ENCODE data around the gene NCKAP5.

Gene NCKAP5

DNA sequence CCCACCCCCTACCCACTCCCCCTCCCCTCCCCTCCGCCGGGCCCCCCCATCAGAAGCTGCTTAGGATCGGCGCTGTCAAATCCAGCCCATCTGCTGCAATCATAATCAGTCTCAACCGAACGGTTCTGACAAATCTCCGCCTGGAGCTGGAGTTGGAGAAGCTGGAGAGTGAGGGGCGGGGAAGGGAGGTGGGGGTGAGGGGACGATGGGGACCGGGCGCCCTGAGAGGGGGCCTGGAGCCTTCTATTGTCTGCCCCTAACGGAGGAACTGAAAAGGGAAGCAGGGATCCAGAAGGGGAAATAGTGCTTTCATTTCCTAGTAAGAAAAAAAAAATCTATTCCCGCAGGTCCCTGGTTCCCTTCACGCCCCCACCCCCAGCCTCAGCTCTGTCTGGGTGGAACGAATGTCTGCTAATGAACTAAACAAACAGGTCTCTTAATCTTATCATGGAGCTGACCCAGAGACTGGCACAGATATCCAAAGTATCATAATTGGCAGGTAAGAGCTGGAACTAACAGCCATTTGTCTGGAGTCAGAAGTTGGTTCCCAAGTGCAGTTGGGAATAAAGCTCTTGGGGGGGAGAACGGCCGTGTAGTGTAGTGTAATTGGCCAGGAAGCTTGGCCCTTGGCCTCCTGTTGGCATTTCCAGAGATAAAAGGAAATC lies 301.2 kb downstream of the NCKAP5 start:
- DNase-seq (ENCODE audit: low spot score), result no peak

DNA sequence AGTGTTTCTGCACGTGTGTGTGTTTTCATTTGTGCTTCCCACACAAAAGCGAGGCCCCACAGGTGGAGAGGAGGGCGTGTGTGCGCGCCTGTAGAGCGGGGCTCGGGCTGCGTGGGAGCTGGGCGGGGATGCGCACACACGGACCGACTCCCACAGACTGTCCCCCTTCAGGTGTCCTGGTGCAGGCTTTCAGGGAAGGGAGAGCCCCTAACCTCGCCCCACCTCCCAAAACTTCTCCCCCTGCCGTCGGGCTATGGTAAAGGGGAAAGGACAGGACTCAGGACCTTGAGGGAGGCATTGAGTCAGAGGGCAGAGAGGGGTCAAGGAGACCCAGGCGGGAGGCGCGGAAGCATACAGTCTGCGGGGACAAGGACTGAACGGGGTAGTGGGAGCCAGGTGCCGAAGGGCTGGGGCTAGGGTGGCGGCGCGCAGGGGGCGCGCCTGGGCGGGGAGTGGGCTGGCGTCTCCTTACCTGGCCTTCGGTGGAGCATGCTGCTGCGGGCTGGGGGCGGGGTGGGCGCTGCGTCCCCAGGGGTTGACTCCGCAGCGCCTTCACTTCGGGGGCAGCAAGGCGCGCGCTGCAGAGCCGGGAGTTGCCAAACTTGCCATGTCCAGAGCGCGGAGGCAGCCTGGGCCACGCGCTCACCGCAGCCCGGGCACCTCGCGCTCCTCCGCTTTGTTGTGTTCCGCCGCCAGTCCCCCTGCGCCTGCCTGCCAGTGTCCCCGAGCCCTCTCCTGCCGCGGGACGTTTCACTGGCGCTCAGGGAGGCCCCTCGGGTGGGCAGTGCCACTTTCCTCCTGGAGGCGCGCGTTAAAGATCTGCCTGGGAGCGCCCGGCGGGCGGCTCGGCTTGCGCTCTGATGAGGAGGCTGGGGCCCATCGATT lies 302.0 kb downstream of the NCKAP5 start:
- DNase-seq (ENCODE audit: low spot score), result peak; percentile 60

DNA sequence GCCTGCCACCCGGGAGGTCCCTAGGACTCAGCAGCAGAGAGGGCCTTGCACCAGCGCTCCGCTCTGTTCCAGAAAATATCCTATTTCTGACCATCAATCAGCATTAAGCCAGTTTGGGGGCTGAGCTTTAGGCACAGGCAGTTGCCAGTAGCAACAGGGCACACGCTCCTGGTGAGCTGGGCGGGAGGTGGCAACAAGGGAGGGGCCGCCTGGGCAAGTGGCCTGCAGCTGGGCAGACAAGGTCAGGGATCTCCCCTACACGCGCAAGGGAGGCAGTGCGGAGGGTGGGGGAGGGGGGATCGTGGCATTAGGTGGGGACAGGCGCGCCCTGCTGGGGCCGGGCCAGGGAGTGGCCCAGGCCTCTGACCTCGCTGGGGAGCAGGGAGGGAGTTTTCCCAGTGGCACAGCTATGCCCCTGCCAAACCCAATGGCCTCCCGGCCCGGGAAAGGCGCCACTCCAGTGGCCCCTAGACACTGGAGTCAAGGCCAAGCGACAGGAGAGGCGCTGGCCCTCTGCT lies 302.8 kb downstream of the NCKAP5 start:
- DNase-seq (ENCODE audit: low spot score), result peak; percentile 27

DNA sequence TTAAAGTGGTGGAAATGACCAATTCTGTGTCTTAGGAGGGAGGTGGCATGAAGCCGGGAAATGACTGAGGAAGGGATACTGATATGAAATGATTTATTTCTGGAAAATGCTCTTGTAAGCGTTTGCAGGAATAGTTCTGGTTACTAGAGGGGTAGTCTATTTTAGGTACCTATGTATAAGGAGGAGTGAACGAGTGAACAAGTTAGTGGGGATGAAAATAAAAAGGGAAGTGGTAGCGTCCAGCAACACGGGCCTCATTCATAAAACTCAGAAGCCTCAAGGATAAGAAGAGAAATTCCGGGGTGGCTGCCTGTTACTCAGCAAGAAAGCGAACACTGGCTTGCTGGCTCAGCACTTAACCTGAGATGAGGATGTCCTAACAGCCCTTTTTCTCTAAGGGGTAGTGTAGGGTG lies 303.3 kb downstream of the NCKAP5 start:
- no peak for DNase-seq (ENCODE audit: low spot score)

DNA sequence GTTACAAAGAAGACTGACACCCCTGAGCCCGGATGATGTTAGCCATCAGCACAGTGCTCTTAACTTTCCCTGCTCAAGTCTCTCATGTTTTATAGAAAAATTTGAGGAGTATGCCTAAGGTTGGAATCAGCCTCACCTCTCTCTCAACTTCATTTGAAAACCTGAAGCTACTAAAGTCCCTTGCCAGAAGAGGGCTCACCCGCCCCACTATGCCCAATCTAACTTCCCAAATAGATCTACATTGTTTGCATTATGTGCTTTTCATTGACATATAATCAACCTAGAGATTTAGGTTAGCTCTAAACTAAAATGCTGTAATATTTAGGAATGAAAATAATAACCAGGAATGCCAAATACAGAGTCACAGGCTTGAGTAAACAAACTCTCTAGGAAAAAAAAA lies 305.4 kb downstream of the NCKAP5 start:
- DNase-seq (ENCODE audit: low spot score), result no peak

DNA sequence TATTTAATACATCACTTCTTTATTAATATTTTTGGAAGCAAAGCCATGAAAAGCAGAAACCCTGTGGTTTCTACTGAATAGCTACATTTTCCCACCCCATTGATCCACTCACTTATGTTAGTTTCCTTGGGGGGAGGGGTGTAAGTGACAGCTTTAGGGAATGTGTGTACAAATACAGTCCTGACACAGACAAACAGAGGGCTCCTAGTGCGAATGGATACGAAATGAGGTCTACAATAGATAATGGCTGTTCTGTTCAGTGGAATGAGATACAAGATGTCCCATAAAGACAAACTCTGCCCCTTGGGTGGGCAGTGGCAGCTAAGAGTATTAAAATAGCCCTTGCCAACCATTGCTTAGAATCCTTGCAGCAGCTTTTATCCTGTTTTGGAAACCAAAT lies 312.9 kb downstream of the NCKAP5 start:
- DNase-seq (ENCODE audit: low spot score), result no peak

DNA sequence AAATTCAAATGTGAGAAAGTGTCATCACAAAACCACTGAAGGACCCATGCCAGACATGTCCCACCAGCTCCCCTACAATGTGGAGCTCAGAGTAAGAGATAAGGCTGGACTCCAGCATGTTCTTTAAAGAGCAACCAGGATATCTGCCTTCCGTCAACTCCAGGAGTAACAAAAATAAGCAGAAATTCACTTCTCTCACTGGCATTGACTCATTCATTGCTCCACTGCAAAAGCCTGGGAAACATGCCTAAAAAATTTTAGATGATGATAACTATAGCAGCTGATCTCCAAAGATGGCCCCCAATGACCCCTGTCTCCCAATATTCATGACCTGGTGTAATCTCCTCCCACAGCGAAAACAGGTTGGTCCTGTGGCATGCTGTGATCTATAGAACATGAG lies 314.5 kb downstream of the NCKAP5 start:
- no peak for DNase-seq (ENCODE audit: low spot score)

DNA sequence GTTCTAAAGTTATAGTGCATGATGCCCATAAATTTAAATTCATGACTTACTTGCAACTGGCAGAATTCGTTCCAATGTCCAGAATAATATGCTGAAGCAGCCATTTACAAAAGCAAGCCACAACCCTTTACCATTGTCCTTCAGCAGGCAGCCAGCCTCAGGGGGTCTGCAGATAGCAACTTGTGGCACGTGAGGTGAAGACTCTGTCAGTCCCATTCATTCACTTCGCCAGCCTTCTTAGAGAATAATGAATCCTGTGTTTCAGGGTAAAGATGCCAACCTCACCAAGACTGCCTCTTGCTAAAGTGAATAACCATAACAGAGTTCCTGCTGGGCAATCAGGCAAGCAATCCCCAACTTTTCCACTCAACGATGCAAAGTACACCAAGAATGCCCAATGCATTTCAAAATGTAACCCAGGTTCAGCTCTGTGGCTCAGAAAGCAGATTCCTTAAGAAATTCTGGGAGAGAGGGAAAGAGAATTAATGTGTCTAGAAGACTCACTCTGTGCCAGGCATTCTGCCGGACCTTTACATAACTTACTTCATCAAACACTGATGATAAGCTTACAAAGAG lies 315.4 kb downstream of the NCKAP5 start:
- DNase-seq (ENCODE audit: low spot score), result no peak

DNA sequence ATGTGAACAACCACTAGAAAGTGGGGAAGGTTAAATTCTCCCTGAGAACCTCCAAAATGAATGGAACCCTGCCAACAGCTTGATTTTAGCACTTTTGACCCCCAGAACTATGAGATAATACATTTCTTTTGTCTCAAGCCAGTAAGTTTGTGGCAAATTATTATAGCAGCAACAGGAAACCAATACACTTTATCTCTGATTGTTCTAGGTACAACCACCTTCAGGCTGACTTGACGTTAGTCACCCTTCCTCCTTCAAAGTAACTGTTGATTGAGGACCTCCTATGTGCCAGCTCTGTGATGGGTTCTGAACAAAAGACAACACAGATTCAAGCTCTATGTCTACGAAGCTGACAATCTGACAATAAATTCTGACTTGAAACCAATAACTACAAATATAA lies 318.9 kb downstream of the NCKAP5 start:
- no peak for DNase-seq (ENCODE audit: low spot score)

DNA sequence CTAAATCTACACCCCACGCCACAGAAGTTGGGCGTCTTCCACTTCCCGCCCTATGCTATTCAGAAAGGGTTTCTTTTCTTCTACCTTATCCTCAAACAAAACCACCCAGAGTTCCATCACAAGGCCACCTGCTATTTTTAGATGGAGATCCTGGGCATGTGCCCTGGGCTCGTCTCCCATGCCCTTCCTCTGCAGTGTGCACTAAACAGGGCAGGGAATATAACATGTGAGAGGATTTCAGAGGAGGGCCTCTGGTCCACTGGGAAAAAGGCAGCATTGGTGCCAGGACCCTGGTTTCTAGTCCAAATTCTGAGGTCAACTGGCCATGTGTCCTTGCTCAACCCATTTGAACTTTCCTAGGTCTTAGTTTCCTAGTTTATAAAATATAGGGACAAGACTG lies 320.0 kb downstream of the NCKAP5 start:
- no peak for DNase-seq (ENCODE audit: low spot score)

DNA sequence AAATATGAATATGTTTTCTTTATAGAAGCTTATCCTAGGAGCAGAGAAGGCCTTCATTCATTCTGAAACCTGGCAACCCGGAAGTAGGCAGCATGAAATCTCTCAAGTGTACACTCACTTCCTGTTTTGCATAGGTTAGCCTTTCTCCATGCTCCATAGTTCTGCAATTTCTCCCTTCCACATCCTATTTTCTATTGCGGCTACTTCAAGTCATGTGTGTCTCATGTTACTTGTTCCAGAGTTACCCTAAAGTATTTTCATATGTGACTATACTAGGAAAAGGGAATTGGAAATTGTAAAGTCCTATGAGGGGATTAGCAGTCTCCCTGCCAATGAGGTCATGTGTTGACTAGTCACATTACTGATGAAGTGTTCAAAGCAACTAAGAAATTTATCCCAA lies 320.6 kb downstream of the NCKAP5 start:
- DNase-seq (ENCODE audit: low spot score), result no peak

DNA sequence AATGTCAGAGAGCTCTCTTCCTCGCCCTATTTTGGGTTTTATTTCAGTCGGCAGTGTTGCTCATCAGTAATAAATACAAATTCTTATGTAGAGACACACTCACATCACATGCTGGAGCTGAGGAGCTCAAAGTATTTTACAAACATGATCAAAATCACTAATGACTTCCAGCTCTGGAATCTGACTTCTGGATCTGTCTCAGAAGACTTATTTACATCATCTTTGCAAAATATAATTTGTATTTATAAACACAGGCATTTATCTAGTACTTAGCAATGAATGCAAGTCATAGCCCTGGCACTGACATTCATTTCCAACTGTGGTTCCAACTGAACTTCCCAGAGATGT lies 327.1 kb downstream of the NCKAP5 start:
- peak; percentile 54 for DNase-seq (ENCODE audit: low spot score)

DNA sequence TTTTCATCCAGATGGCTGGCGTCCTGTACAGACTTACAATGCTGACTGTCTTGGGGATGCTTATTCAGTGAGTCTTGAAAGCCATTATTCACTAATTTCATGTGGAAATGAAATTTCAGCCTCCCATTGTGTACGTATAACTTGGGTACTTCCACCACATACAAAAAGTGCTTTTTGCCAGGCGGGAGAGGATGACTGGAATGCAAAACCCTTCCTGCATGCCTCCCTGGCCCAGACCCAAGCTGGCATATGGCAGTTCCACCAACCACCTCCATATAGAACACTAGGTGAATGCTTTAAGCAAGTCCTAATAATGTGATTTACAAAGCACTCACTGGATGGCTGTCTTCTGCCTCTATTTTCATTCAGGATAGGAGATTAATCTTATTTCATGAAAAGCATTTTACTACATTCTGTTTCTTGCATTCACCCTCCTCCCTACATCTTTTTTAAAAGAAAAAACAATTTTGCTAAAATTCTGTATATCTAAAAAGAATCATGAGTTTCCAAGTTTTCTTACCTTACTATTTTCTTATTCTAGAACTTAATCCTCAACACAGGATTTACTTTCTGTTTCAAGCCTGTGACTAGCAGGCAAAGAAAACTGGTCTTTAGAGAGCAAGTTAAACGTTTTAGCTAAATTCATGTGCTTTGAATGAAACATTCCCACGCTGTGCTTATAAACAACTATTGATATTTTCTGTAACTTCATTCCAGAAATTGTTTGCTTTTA lies 327.6 kb downstream of the NCKAP5 start:
- DNase-seq (ENCODE audit: low spot score), result peak; percentile 21

DNA sequence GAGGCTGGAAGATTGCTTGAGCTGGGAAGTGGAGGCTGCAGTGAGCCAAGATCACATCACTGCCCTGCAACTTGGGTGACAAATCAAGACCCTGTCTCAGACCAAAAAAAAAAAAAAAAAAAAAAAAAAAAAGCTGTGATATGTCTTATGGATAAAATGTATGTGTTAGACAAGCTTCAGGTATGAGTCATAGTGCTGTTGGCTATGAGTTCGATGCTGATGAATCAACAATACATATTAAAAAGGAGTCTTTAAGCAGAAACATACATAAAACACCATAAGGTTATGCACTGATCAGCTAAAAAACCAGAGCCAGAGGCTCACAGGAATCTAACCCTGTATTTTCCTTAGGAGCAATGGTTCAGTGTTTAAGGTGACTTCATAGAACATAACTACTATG lies 332.3 kb downstream of the NCKAP5 start:
- no peak for DNase-seq (ENCODE audit: low spot score)

DNA sequence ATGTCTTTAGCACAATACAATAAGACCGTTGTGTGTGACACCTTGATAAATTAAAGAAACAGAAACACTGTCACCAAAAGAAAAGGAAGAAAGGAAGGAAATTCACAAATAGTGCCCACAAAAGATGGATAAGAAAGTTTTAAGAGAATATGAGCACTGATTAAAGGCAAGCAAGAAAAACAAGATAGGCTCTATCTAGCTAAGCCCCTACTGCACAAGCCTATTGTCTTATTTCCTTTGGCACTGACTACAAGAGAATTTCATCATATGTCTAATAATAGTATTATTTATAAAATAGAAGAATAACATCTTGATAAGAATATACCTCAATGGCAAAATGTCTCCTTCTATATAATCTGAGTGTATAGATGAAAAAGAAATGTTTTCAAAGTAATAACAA lies 335.7 kb downstream of the NCKAP5 start:
- DNase-seq (ENCODE audit: low spot score), result no peak

DNA sequence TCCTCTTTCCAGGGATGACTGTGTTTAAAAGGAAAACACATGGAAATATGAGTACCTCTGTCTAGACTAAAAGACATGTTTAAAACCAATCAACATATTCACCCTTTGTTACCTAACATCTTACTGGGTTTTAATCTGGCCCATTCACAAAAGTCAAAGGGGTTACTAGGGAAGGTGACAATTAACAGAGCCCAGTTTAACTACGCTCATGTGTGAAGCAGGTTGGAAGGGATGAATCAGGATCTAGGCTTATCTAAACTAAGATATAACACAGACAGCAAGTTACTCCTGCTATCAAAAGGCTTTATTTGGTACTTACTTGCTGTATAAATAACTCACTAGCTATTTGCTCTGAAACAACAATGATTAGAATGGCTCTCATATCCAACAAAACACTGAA lies 337.0 kb downstream of the NCKAP5 start:
- no peak for DNase-seq (ENCODE audit: low spot score)

DNA sequence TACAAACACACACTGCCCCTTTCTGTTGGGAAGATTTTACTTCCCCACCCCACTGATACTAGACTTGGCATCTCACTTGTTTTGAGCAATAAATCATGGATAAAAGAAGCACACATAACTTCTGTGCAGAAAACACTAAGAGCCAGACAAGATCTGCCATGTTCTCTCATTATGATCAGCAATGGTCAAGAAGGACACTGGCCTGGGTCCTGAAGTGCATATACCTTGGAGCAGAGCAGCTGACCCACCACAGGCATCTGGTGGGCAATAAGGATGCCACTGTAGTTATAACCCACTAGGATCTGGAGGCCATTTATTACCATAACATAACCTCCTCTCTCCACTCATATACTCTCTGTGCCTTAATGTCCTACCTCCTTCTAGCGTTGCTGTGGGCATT lies 338.3 kb downstream of the NCKAP5 start:
- DNase-seq (ENCODE audit: low spot score), result no peak

DNA sequence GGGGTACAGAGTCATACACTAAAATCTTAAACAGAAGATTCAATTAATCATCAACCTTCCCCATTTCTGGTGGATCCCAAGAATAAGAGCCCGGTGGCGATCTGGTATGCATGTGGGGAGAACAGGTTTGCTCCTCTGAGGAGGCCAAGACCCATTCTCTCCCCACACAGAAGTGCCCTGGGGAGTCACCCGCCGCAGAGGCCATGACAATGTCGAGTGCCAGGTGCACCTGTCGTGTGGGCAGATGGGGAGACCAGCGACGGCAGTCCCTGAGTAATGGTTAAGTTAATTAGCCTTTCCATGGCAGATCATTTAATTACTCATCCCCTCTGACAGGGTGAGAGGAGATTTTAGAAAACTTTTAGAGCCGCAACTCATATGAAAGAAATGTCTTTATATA lies 345.0 kb downstream of the NCKAP5 start:
- no peak for DNase-seq (ENCODE audit: low spot score)

DNA sequence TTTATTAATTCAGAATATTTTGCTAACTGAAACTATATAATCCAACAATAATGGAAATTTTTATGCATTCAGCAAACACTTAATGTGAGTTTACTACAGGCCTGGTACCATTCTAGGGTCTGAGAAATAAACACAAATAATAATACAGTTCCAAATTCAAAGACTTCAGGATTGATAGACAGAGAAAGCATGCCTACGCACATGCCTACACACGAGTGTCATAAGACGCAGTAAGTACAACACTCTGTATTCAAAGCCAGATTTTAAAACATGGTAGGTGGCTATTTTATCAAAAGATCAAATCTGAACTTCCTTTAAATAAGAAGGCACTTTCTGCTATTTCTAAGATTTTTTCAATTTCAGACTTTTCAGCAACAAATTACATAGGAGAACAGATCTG lies 346.9 kb downstream of the NCKAP5 start:
- no peak for DNase-seq (ENCODE audit: low spot score)

DNA sequence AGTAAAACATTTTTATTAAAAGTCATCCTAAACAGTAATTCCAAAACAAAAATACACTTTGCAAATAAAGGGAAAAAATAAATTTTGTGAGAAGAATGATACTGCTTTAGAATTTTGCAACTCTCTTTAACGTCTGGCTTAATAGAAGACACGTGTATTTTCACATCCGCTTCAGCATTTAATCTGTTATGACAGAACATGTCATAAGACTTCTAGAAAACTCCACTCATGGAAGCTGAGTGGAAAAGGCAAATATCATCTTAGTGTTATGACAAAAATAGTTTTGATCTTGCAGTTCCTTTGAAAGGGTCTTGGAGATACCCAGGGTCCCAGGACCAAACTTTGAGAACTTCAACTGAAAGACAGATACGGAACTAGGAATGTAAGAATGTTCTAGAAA lies 350.1 kb downstream of the NCKAP5 start:
- DNase-seq (ENCODE audit: low spot score), result no peak

DNA sequence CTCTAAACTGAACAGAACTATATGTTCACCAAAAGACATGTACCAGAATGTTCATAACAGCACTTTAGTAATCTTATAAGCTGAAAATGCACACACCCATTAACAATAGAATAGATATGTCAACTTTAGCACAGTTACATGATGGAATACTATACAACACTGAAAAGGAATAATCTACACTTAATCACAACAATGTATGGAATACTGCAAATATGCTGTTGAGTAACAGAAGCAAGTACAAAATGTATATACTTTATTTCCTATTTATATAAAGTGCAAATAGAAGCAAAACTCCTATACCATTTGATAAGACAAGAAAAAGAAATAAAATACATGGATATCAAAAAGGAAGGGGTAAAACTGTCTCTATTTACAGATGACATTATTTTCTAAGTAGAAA lies 352.8 kb downstream of the NCKAP5 start:
- DNase-seq (ENCODE audit: low spot score), result no peak

DNA sequence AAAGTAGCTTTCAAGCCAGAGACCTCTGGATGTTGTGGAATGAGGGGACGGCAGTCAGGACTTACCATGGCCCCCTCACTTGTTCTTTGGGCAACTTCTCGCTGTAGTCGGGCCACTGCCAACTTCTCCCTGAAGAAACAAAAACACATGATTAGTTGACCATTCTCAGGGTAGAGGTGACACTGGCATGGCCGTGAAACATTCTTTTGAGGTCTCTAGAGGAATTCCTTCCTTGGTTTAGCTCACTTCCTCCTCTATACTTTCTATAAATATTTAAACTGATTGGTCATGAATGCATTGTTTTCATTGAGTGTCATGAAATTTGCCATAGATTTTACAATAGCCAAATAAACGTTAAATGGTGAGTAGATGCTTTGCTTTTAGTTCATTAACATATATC lies 354.6 kb downstream of the NCKAP5 start:
- DNase-seq (ENCODE audit: low spot score), result no peak

DNA sequence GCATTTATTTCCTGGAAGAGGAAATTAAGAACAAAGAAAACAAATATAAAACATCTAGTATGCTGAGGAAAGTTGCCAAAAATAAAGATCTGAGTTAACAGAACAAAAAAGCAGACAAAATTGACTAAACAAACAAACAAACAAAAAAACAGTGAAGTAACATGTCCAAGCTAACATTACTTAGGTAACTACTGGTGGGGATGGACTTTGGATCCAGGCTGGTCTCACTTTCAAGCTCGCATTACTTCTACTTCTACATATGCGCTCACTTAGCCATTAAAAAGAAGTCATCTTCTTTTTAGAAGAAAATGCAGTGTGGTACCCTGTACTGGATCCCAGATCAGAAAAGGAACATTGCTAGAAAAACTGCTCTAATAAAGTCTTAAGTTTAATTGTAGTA lies 358.9 kb downstream of the NCKAP5 start:
- DNase-seq (ENCODE audit: low spot score), result no peak

All from AG20443 (cell line).